Thoracic aorta (tissue), 2 donors: ENCODE data around the gene CWC22. TPM values are rescaled to one million over a fixed set of nuclear protein-coding genes. Genes with fewer than 3 reads are reported as not detected.

Experiments used
- ATAC-seq: fragments of 150-250 bp; one replicate; pipeline ENCODE4 v1.8.0; 2017; ENCODE audit warnings: low read depth; ENCODE audit not compliant: insufficient number of reproducible peaks, low FRiP score
- DNase-seq: peaks from one replicate; pipeline ENCODE4 v3.0.0-alpha.2; 2020; ENCODE audit warnings: low spot score
- H3K27ac ChIP-seq, 2 donors: fragments of 200-600 bp; sonication (generic); 1 replicate in 1 of 2; 2 replicates in 1 of 2; pipeline ENCODE4 v1.5.1; 2016; ENCODE audit warnings: mild to moderate bottlenecking in 2 of 2, moderate library complexity in 2 of 2
- H3K27me3 ChIP-seq: fragments of 200-600 bp; sonication (generic); replicated peaks from 2 replicates; pipeline ENCODE4 v1.6.0; 2016; ENCODE audit warnings: mild to moderate bottlenecking; ENCODE audit not compliant: insufficient read depth
- H3K36me3 ChIP-seq: fragments of 200-600 bp; sonication (generic); one replicate; pipeline ENCODE4 v1.5.1; 2016
- H3K4me1 ChIP-seq, 2 donors: fragments of 200-600 bp; sonication (generic); 1 replicate in 1 of 2; 2 replicates in 1 of 2; pipeline versions ENCODE4 v1.5.1 to v1.6.0; 2016; ENCODE audit warnings: low read depth in 2 of 2, mild to moderate bottlenecking in 1 of 2; ENCODE audit not compliant: control insufficient read depth in 1 of 2
- H3K4me3 ChIP-seq: fragments of 200-600 bp; sonication (generic); 2 replicates; pipeline ENCODE4 v1.5.1; 2016; ENCODE audit warnings: mild to moderate bottlenecking
- H3K9me3 ChIP-seq: fragments of 200-600 bp; sonication (generic); 2 replicates; pipeline ENCODE4 v1.5.1; 2016
- CTCF ChIP-seq: fragments of 200-600 bp; sonication (generic); IDR thresholded peaks from one replicate; pipeline ENCODE4 v1.5.1; 2019; ENCODE audit warnings: antibody characterized with exemption
- total RNA-seq, 2 donors: library from RNA; depleted of rRNA; stranded (reverse); fragments of >200 nt; gene quantifications; one replicate each; pipeline versions ENCODE4 v1.1.0 to v1.2.3, GENCODE V29; 2016

The CWC22 gene
- total RNA-seq, 2 donors from 2014 or later = 20.0 to 32.5 TPM

GRCh38 chr2:179939259-179939658, 67.8 kb downstream of the CWC22 start:
- DNase-seq (no peak), ATAC-seq (no peak)
- Histone ChIP-seq H3K9me3 (no peaks in the 10 kb centered on the region), H3K27me3 (no peaks in the 10 kb centered on the region), H3K4me1 (no peaks in the 10 kb centered on the region), H3K36me3 (no peaks in the 10 kb centered on the region), H3K27ac (no peak overlapping the region), H3K4me3 (no peak overlapping the region)
- no peak for TF ChIP-seq CTCF

GRCh38 chr2:179938026-179938425, 69.1 kb downstream of the CWC22 start:
- Histone ChIP-seq H3K4me1 (no peaks in the 10 kb centered on the region), H3K27me3 (no peaks in the 10 kb centered on the region), H3K4me3 (no peak overlapping the region), H3K27ac (no peak overlapping the region), H3K9me3 (no peaks in the 10 kb centered on the region), H3K36me3 (no peaks in the 10 kb centered on the region)
- no peak for TF ChIP-seq CTCF
- DNase-seq = no peak
- ATAC-seq = no peak

GRCh38 chr2:179936654-179937053, 70.4 kb downstream of the CWC22 start:
- H3K27ac ChIP-seq = no peak overlapping the region
- no peak for ATAC-seq
- no peak for TF ChIP-seq CTCF

GRCh38 chr2:179936141-179936540, 71.0 kb downstream of the CWC22 start:
- DNase-seq = no peak
- Histone ChIP-seq H3K9me3 (no peaks in the 10 kb centered on the region), H3K27me3 (no peaks in the 10 kb centered on the region), H3K4me3 (no peak overlapping the region), H3K36me3 (no peaks in the 10 kb centered on the region), H3K4me1 (peaks cover 0 to 8% of the 10 kb centered on the region in 2 donors), H3K27ac (no peak overlapping the region)
- no peak for TF ChIP-seq CTCF
- ATAC-seq = no peak

More at GRCh38 chr2:179936654-179937053, 70.4 kb downstream of the CWC22 start:
- H3K27me3 ChIP-seq = no peaks in the 10 kb centered on the region
- no peak for DNase-seq
- peaks cover 0 to 8% of the 10 kb centered on the region in 2 donors for H3K4me1 ChIP-seq
- H3K4me3 ChIP-seq = no peak overlapping the region
- no peaks in the 10 kb centered on the region for H3K9me3 ChIP-seq
- no peaks in the 10 kb centered on the region for H3K36me3 ChIP-seq

GRCh38 chr2:179932786-179933185, 74.3 kb downstream of the CWC22 start:
- TF ChIP-seq CTCF = no peak

More at GRCh38 chr2:179932786-179933185, 74.3 kb downstream of the CWC22 start:
- no peak overlapping the region for H3K27ac ChIP-seq
- ATAC-seq (no peak), DNase-seq (no peak)
- H3K4me3 ChIP-seq = no peak overlapping the region
- no peaks in the 10 kb centered on the region for H3K27me3 ChIP-seq
- H3K36me3 ChIP-seq = no peaks in the 10 kb centered on the region
- H3K4me1 ChIP-seq = peaks cover 0 to 8% of the 10 kb centered on the region in 2 donors
- H3K9me3 ChIP-seq = no peaks in the 10 kb centered on the region
